Measurements from ENCODE around the gene BTNL2. TPM values are rescaled to one million over a fixed set of nuclear protein-coding genes. Genes with fewer than 3 reads are reported as not detected.
"Not testable (repeated sequence)": the region's sequence is repeated elsewhere in the genome, so short reads cannot be mapped to it uniquely, and the experiment has no call there.

BTNL2 gene
- total RNA-seq, 1 donor from 2014 or later = not detected

DNA sequence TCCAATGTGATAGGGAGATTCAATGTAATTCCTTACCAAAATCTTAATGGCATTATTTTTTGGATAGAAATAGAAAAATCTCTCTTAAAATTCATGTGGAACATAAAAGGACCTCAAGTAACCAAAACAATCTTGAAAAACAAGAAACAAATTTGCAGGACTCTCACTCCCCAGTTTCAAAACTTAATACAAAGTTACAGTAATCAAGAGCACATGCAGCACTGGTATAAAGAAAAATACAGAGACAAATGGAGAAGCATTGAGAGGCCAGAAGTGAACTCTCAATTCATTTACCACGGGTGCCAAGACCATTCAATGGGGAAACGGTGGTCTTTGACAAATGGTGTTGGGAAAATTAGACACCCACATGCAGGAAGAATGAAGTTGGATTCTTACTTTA, 27.4 kb downstream of the BTNL2 start:
- intact Hi-C loops (cut with DNase I) = no loop called here
- no peak for DNase-seq (ENCODE audit: low spot score)

DNA sequence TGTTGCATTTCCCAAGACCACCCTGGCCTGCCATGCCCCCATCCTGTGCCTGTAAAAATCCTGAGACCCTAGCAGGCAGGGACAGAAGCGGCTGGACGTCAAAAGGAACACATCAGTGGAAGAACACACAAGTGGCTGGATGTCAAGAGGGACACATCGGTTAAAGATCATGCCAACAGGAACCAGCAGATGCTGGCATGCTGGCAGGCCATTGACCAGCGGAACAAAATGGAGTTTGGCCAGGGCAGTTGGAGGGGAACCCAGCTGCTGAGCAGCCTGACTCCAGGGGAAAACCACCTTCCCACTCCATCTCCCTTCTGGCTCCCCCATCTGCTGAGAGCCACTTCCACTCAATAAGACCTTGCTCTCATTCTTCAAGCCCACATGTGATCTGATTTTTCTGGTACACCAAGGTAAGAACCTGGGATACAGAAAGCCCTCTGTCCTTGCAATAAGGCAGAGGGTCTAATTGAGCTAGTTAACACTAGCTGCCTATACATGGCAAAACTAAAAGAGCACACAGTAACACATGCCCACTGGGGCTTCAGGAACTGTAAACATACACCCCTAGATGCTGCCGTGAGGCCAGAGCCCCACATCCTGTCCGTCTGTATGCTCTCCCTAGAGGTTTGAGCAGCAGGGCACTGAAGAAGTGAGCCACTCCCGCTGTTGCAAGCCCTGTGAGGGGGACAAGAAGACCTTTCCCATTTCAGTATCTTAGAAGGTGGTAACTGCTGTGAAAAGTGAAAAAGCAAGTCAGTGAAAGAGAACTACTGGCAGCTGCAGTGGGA, 31.0 kb downstream of the BTNL2 start:
- intact Hi-C loops (cut with DNase I) = no loop called here

DNA sequence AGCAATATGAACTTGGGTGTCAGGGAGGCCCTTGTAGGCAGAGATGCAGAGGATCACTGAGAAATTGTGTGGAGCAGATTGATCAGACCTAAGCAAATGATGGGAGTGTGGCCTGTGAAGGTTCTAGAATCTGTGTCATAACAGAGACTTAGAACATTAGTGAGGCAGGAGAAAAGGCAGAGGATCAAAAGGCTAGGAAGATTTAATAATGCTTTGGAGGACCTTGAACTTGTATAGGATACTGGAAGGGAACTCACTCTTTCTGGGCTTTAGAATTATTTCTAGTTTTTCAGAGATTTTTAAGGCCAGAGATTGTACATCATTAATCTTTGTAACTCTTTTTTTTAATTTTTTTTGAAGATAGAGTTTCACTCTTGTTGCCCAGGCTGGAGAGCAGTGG, 35.2 kb downstream of the BTNL2 start, which contains the start of gene TSBP1:
Gene TSBP1 (minus strand): TSS at position 101 of the 400 bp plus-strand sequence. CDS start 197 bp downstream, outside the sequence.
- intact Hi-C loops (cut with DNase I) = no loop called here
- DNase-seq (ENCODE audit: low spot score) = no peak

More for the DNA sequence above, 31.0 kb downstream of the BTNL2 start:
- DNase-seq (ENCODE audit: low spot score) = no peak

DNA sequence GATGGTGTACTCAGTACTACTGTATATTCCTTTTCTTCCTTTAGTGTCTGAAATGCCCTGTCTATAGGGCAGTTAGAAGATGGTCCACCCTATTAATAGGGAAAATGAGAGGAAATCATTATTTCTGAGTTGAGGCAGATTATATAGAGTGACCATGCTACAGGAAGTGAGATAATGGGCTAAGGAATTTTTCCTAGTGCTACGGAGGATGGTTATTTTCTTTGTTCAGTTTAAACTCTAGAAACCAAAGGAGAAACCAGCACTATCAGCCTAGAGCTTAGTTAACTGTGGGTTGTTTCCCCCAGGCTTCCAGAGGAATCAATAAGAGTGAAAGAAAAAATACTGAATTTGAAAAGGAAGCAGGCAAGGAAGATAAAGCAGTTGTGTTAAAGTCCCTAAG, 35.8 kb downstream of the BTNL2 start:
- no peak for DNase-seq (ENCODE audit: low spot score)
- intact Hi-C loops (cut with DNase I) = no loop called here

DNA sequence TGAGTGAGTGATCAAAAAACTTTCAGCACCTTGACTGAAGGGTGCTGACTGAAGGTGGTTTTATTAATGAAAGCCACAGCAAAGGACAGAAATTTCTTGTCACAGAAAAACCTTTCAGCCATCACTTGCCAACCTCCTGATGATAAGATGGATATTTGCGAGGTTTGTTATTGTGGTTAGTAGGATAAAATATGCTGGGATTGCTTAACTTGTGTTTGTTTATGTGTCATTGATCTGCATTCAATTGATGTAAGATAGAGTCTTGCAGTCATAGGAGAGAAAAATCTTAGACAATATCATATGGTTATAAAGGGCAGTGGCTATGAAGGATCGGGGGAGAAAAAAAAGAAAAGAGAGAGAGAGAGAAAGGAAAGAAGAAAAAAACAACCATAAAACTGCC, 36.5 kb downstream of the BTNL2 start:
- DNase-seq (ENCODE audit: low spot score) = no peak
- intact Hi-C loops (cut with DNase I) = no loop called here

DNA sequence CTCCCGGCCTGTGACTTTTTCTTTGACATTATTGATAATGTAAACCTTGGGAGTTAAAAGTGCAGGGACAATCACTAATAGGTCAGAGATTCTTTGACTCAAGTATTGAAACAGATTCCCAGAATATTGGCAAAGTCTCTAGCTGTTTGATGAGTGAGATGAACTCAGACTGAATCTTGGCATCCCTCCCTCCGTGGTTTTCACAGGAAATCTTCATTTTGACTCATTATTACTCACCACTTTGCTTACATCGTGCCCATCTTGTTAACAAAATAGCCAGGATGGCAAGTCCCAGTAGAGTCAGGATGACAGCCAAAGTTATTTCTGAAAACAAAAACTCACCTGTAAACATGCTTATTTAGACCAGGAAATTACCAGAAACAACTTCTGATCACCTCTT, 37.3 kb downstream of the BTNL2 start:
- intact Hi-C loops (cut with DNase I) = no loop called here
- no peak for DNase-seq (ENCODE audit: low spot score)

DNA sequence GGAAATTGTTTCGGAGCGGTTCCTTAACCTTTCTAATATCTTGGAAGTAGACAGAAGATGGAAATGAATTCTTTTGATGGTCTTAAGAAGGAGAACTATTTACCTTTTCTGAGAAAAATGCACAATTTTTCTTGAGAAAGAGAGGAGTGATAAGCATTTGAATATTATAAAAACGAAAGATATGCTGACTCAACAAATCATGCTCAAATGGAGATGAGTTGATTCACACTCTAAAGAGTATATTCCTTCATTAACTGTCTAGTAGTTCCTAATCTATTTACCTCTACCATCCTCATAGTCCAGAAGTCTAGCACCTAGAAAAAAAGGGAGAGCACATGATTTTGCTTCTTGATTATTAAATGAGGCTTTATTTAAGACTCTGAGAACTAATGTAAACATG, 39.3 kb downstream of the BTNL2 start:
- intact Hi-C loops (cut with DNase I) = no loop called here
- DNase-seq (ENCODE audit: low spot score) = no peak

DNA sequence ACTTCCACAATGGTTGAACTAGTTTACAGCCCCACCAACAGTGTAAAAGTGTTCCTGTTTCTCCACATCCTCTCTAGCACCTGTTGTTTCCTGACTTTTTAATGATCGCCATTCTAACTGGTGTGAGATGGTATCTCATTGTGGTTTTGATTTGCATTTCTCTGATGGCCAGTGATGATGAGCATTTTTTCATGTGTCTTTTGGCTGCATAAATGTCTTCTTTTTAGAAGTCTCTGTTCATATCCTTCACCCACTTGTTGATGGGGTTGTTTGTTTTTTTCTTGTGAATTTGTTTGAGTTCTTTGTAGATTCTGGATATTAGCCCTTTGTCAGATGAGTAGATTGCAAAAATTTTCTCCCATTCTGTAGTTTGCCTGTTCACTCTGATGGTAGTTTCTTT, 47.8 kb downstream of the BTNL2 start:
- intact Hi-C loops (cut with DNase I); DNase-seq (ENCODE audit: low spot score): not testable (repeated sequence)

DNA sequence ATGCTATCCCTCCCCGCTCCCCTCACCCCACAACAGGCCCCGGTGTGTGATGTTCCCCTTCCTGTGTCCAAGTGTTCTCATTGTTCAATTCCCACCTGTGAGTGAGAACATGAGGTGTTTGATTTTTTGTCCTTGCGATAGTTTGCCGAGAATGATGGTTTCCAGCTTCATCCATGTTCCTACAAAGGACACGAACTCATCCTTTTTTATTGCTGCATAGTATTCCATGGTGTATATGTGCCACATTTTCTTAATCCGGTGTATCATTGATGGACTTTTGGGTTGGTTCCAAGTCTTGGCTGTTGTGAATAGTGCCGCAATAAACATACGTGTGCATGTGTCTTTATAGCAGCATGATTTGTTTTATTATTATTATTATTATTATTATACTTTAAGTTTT, 48.4 kb downstream of the BTNL2 start:
- intact Hi-C loops (cut with DNase I); DNase-seq (ENCODE audit: low spot score): not testable (repeated sequence)

DNA sequence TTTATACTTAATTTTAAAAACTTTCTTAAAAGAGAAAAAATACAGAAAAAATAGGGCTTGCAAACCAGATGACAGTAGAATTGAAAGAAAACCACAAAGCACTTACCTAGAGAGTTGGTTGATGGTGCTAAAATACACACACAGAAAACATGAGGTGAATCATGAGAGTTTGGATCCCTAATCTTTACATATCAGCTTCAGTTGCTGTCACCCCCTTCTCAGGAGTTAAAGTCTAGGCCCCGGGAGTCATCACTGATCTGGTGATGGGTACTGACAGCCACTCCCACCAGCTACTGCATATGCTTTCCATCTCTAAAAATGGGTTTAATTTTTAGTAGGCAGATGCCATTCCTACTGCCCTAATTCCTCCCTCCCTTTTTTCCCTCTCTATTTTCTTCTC, 52.0 kb downstream of the BTNL2 start:
- DNase-seq (ENCODE audit: low spot score) = no peak
- intact Hi-C loops (cut with DNase I) = no loop called here

DNA sequence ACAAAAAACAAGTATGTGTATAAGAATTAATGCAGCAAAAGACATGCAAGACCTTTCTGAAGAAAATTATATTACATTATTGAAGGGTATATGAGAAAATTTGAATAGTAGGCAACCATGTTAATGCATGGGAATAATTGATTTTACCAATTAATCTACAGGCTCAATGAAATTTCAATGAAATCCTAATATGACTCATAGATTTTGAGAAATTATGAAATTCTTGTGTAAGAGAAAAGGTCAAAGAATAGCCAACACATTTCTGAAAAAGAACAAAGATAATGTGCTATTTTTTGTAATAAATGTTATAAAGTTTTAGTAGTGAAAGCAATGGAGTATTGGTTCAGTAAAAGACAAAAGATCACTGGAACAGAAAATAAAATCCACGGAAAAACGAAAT, 53.6 kb downstream of the BTNL2 start:
- intact Hi-C loops (cut with DNase I) = no loop called here

More for the DNA sequence above, 53.6 kb downstream of the BTNL2 start:
- DNase-seq (ENCODE audit: low spot score) = no peak

Other genes starting within 250 kb of the BTNL2 start
- 5.1 TPM for gene EGFL8, start 242.6 kb downstream of the BTNL2 start, total RNA-seq
- 47.2 TPM for gene AGPAT1, start 231.1 kb downstream of the BTNL2 start, total RNA-seq
- gene RNF5, start 228.8 kb downstream of the BTNL2 start, total RNA-seq = 60.7 TPM
- 3.5 TPM for gene AGER, start 222.9 kb downstream of the BTNL2 start, total RNA-seq
- gene PBX2, start 217.0 kb downstream of the BTNL2 start, total RNA-seq = 46.9 TPM
- gene GPSM3, start 214.5 kb downstream of the BTNL2 start, total RNA-seq = 6.9 TPM
- 31.2 TPM for gene NOTCH4, start 183.1 kb downstream of the BTNL2 start, total RNA-seq
- not detected for gene TSBP1, start 35.3 kb downstream of the BTNL2 start, total RNA-seq
- gene HLA-DRA, start 32.7 kb upstream of the BTNL2 start, total RNA-seq = 94.0 TPM
- gene HLA-DRB5, start 123.1 kb upstream of the BTNL2 start, total RNA-seq = 14.0 TPM
- 27.6 TPM for gene HLA-DRB1, start 182.7 kb upstream of the BTNL2 start, total RNA-seq
- gene HLA-DQA1, start 230.2 kb upstream of the BTNL2 start, total RNA-seq = 5.2 TPM